ENCODE measurements around the gene EIPR1. TPM values are rescaled to one million over a fixed set of nuclear protein-coding genes. Genes with fewer than 3 reads are reported as not detected.

The EIPR1 gene
- total and polyA plus RNA-seq, 2 experiments from 2014 or later, result 23.2 to 28.2 TPM

- no peaks in the 10 kb centered on the region for H3K9me3 ChIP-seq (ENCODE audit: low read depth)
- no peak for DNase-seq (ENCODE audit: low read depth in 1 of 2, low spot score in 1 of 2)
- H3K36me3 ChIP-seq, result no peaks in the 10 kb centered on the region
- H3K27me3 ChIP-seq, result no peaks in the 10 kb centered on the region
- TF ChIP-seq, protein P1, sequence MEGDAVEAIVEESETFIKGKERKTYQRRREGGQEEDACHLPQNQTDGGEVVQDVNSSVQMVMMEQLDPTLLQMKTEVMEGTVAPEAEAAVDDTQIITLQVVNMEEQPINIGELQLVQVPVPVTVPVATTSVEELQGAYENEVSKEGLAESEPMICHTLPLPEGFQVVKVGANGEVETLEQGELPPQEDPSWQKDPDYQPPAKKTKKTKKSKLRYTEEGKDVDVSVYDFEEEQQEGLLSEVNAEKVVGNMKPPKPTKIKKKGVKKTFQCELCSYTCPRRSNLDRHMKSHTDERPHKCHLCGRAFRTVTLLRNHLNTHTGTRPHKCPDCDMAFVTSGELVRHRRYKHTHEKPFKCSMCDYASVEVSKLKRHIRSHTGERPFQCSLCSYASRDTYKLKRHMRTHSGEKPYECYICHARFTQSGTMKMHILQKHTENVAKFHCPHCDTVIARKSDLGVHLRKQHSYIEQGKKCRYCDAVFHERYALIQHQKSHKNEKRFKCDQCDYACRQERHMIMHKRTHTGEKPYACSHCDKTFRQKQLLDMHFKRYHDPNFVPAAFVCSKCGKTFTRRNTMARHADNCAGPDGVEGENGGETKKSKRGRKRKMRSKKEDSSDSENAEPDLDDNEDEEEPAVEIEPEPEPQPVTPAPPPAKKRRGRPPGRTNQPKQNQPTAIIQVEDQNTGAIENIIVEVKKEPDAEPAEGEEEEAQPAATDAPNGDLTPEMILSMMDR (IDR thresholded peaks at IDR 0.05; ENCODE audit: low read depth, low read length), result no peak
- no peaks in the 10 kb centered on the region for H3K4me1 ChIP-seq (ENCODE audit: low read depth)
- H3K27ac ChIP-seq, result no peak overlapping the region
- no peak overlapping the region for H3K4me3 ChIP-seq
Observed at GRCh38 chr2:3212984-3213383, 164.6 kb downstream of the EIPR1 start.

- TF ChIP-seq, protein P1 (IDR thresholded peaks at IDR 0.05; ENCODE audit: low read depth, low read length), result no peak
- Histone ChIP-seq H3K4me3 (no peak overlapping the region), H3K27me3 (no peaks in the 10 kb centered on the region), H3K36me3 (no peaks in the 10 kb centered on the region), H3K4me1 (ENCODE audit: low read depth) (no peaks in the 10 kb centered on the region), H3K9me3 (ENCODE audit: low read depth) (no peaks in the 10 kb centered on the region), H3K27ac (no peak overlapping the region)
- DNase-seq (ENCODE audit: low read depth in 1 of 2, low spot score in 1 of 2), result no peak
Observed at GRCh38 chr2:3212061-3212362, 165.6 kb downstream of the EIPR1 start.

GRCh38 chr2:3211256-3212060 lies 166.2 kb downstream of the EIPR1 start:
- Histone ChIP-seq H3K4me1 (ENCODE audit: low read depth) (no peaks in the 10 kb centered on the region), H3K27ac (no peak overlapping the region), H3K4me3 (no peak overlapping the region)

GRCh38 chr2:3210257-3210656 lies 167.4 kb downstream of the EIPR1 start:
- Histone ChIP-seq H3K4me1 (ENCODE audit: low read depth) (no peaks in the 10 kb centered on the region), H3K27me3 (no peaks in the 10 kb centered on the region), H3K27ac (no peak overlapping the region), H3K36me3 (no peaks in the 10 kb centered on the region), H3K9me3 (ENCODE audit: low read depth) (no peaks in the 10 kb centered on the region), H3K4me3 (no peak overlapping the region)
- TF ChIP-seq, protein P1 (IDR thresholded peaks at IDR 0.05; ENCODE audit: low read depth, low read length), result no peak
- DNase-seq (ENCODE audit: low read depth in 1 of 2, low spot score in 1 of 2), result no peak

More at GRCh38 chr2:3211256-3212060, 166.2 kb downstream of the EIPR1 start:
- H3K9me3 ChIP-seq (ENCODE audit: low read depth), result no peaks in the 10 kb centered on the region
- DNase-seq (ENCODE audit: low read depth in 1 of 2, low spot score in 1 of 2), result no peak
- H3K36me3 ChIP-seq, result no peaks in the 10 kb centered on the region
- TF ChIP-seq, protein P1 (IDR thresholded peaks at IDR 0.05; ENCODE audit: low read depth, low read length), result no peak
- no peaks in the 10 kb centered on the region for H3K27me3 ChIP-seq

GRCh38 chr2:3209258-3209657 lies 168.4 kb downstream of the EIPR1 start:
- DNase-seq (ENCODE audit: low read depth in 1 of 2, low spot score in 1 of 2), result no peak
- TF ChIP-seq, protein P1 (IDR thresholded peaks at IDR 0.05; ENCODE audit: low read depth, low read length), result no peak

More at GRCh38 chr2:3209258-3209657, 168.4 kb downstream of the EIPR1 start:
- no peaks in the 10 kb centered on the region for H3K4me1 ChIP-seq (ENCODE audit: low read depth)
- H3K27me3 ChIP-seq, result no peaks in the 10 kb centered on the region
- no peaks in the 10 kb centered on the region for H3K36me3 ChIP-seq
- no peaks in the 10 kb centered on the region for H3K9me3 ChIP-seq (ENCODE audit: low read depth)
- H3K27ac ChIP-seq, result no peak overlapping the region
- H3K4me3 ChIP-seq, result no peak overlapping the region

Measured in cardiac muscle cell (in vitro differentiated cells and primary cell).